ENCODE measurements around the gene COLGALT1.

COLGALT1 gene

GRCh38 chr19:17532557-17532956, 22.9 kb upstream of the COLGALT1 start:
- Histone ChIP-seq H3K4me1 (ENCODE audit: control insufficient read depth, insufficient read depth, low read length, unreplicated experiment) (no peaks in the 10 kb centered on the region), H3K36me3 (ENCODE audit: insufficient read depth, low read length) (no peaks in the 10 kb centered on the region), H2AFZ (ENCODE audit: low read length, unreplicated experiment) (no peak overlapping the region), H3K27me3 (ENCODE audit: insufficient read depth, low read length) (no peaks in the 10 kb centered on the region), H3K4me3 (ENCODE audit: low read depth, low read length) (no peak overlapping the region), H3K27ac (ENCODE audit: low read depth, low read length) (no peak overlapping the region), H3K79me2 (ENCODE audit: control insufficient read depth, insufficient read depth, low read length, unreplicated experiment) (no peaks in the 10 kb centered on the region)

- H3K27me3 ChIP-seq (ENCODE audit: insufficient read depth, low read length) = no peaks in the 10 kb centered on the region
- H3K4me1 ChIP-seq (ENCODE audit: control insufficient read depth, insufficient read depth, low read length, unreplicated experiment) = no peaks in the 10 kb centered on the region
- H3K36me3 ChIP-seq (ENCODE audit: insufficient read depth, low read length) = no peaks in the 10 kb centered on the region
- no peaks in the 10 kb centered on the region for H3K79me2 ChIP-seq (ENCODE audit: control insufficient read depth, insufficient read depth, low read length, unreplicated experiment)
- H3K27ac ChIP-seq (ENCODE audit: low read depth, low read length) = no peak overlapping the region
- no peak overlapping the region for H3K4me3 ChIP-seq (ENCODE audit: low read depth, low read length)
- no peak overlapping the region for H2AFZ ChIP-seq (ENCODE audit: low read length, unreplicated experiment)
Observed at GRCh38 chr19:17534767-17535166, 20.7 kb upstream of the COLGALT1 start.

GRCh38 chr19:17536955-17537354, 18.5 kb upstream of the COLGALT1 start:
- Histone ChIP-seq H3K36me3 (ENCODE audit: insufficient read depth, low read length) (no peaks in the 10 kb centered on the region), H3K4me1 (ENCODE audit: control insufficient read depth, insufficient read depth, low read length, unreplicated experiment) (no peaks in the 10 kb centered on the region), H3K27me3 (ENCODE audit: insufficient read depth, low read length) (no peaks in the 10 kb centered on the region), H3K27ac (ENCODE audit: low read depth, low read length) (no peak overlapping the region), H3K4me3 (ENCODE audit: low read depth, low read length) (no peak overlapping the region), H2AFZ (ENCODE audit: low read length, unreplicated experiment) (no peak overlapping the region), H3K79me2 (ENCODE audit: control insufficient read depth, insufficient read depth, low read length, unreplicated experiment) (no peaks in the 10 kb centered on the region)

- H3K4me1 ChIP-seq (ENCODE audit: control insufficient read depth, insufficient read depth, low read length, unreplicated experiment) = no peaks in the 10 kb centered on the region
- no peak overlapping the region for H2AFZ ChIP-seq (ENCODE audit: low read length, unreplicated experiment)
Observed at GRCh38 chr19:17538684-17539237, 16.7 kb upstream of the COLGALT1 start.

GRCh38 chr19:17539238-17540117, 16.0 kb upstream of the COLGALT1 start:
- no peaks in the 10 kb centered on the region for H3K4me1 ChIP-seq (ENCODE audit: control insufficient read depth, insufficient read depth, low read length, unreplicated experiment)
- peak overlapping the region; percentile 78 for H3K4me3 ChIP-seq (ENCODE audit: low read depth, low read length)
- peak overlapping the region; percentile 89 for H2AFZ ChIP-seq (ENCODE audit: low read length, unreplicated experiment)
- H3K36me3 ChIP-seq (ENCODE audit: insufficient read depth, low read length) = no peaks in the 10 kb centered on the region
- H3K27me3 ChIP-seq (ENCODE audit: insufficient read depth, low read length) = no peaks in the 10 kb centered on the region
- H3K27ac ChIP-seq (ENCODE audit: low read depth, low read length) = no peak overlapping the region
- no peaks in the 10 kb centered on the region for H3K79me2 ChIP-seq (ENCODE audit: control insufficient read depth, insufficient read depth, low read length, unreplicated experiment)

More at GRCh38 chr19:17538684-17539237, 16.7 kb upstream of the COLGALT1 start:
- Histone ChIP-seq H3K4me3 (ENCODE audit: low read depth, low read length) (peak overlapping the region; percentile 78), H3K79me2 (ENCODE audit: control insufficient read depth, insufficient read depth, low read length, unreplicated experiment) (no peaks in the 10 kb centered on the region), H3K36me3 (ENCODE audit: insufficient read depth, low read length) (no peaks in the 10 kb centered on the region), H3K27me3 (ENCODE audit: insufficient read depth, low read length) (no peaks in the 10 kb centered on the region), H3K27ac (ENCODE audit: low read depth, low read length) (no peak overlapping the region)

GRCh38 chr19:17540174-17540573, 15.3 kb upstream of the COLGALT1 start:
- Histone ChIP-seq H3K36me3 (ENCODE audit: insufficient read depth, low read length) (no peaks in the 10 kb centered on the region), H3K27ac (ENCODE audit: low read depth, low read length) (no peak overlapping the region)

GRCh38 chr19:17541184-17541759, 14.2 kb upstream of the COLGALT1 start:
- no peaks in the 10 kb centered on the region for H3K27me3 ChIP-seq (ENCODE audit: insufficient read depth, low read length)
- H2AFZ ChIP-seq (ENCODE audit: low read length, unreplicated experiment) = no peak overlapping the region
- no peaks in the 10 kb centered on the region for H3K79me2 ChIP-seq (ENCODE audit: control insufficient read depth, insufficient read depth, low read length, unreplicated experiment)
- no peaks in the 10 kb centered on the region for H3K4me1 ChIP-seq (ENCODE audit: control insufficient read depth, insufficient read depth, low read length, unreplicated experiment)
- no peaks in the 10 kb centered on the region for H3K36me3 ChIP-seq (ENCODE audit: insufficient read depth, low read length)
- no peak overlapping the region for H3K4me3 ChIP-seq (ENCODE audit: low read depth, low read length)
- H3K27ac ChIP-seq (ENCODE audit: low read depth, low read length) = no peak overlapping the region

More at GRCh38 chr19:17540174-17540573, 15.3 kb upstream of the COLGALT1 start:
- no peaks in the 10 kb centered on the region for H3K4me1 ChIP-seq (ENCODE audit: control insufficient read depth, insufficient read depth, low read length, unreplicated experiment)
- no peaks in the 10 kb centered on the region for H3K79me2 ChIP-seq (ENCODE audit: control insufficient read depth, insufficient read depth, low read length, unreplicated experiment)
- no peak overlapping the region for H3K4me3 ChIP-seq (ENCODE audit: low read depth, low read length)
- H2AFZ ChIP-seq (ENCODE audit: low read length, unreplicated experiment) = no peak overlapping the region
- H3K27me3 ChIP-seq (ENCODE audit: insufficient read depth, low read length) = no peaks in the 10 kb centered on the region

GRCh38 chr19:17542042-17542441, 13.4 kb upstream of the COLGALT1 start:
- Histone ChIP-seq H3K4me1 (ENCODE audit: control insufficient read depth, insufficient read depth, low read length, unreplicated experiment) (no peaks in the 10 kb centered on the region), H3K79me2 (ENCODE audit: control insufficient read depth, insufficient read depth, low read length, unreplicated experiment) (no peaks in the 10 kb centered on the region), H3K4me3 (ENCODE audit: low read depth, low read length) (no peak overlapping the region), H3K27ac (ENCODE audit: low read depth, low read length) (no peak overlapping the region), H2AFZ (ENCODE audit: low read length, unreplicated experiment) (no peak overlapping the region), H3K27me3 (ENCODE audit: insufficient read depth, low read length) (no peaks in the 10 kb centered on the region), H3K36me3 (ENCODE audit: insufficient read depth, low read length) (no peaks in the 10 kb centered on the region)

GRCh38 chr19:17542793-17543582, 12.5 kb upstream of the COLGALT1 start:
- no peak overlapping the region for H3K27ac ChIP-seq (ENCODE audit: low read depth, low read length)
- no peak overlapping the region for H2AFZ ChIP-seq (ENCODE audit: low read length, unreplicated experiment)
- no peak overlapping the region for H3K4me3 ChIP-seq (ENCODE audit: low read depth, low read length)
- no peaks in the 10 kb centered on the region for H3K36me3 ChIP-seq (ENCODE audit: insufficient read depth, low read length)
- no peaks in the 10 kb centered on the region for H3K27me3 ChIP-seq (ENCODE audit: insufficient read depth, low read length)
- no peaks in the 10 kb centered on the region for H3K4me1 ChIP-seq (ENCODE audit: control insufficient read depth, insufficient read depth, low read length, unreplicated experiment)
- H3K79me2 ChIP-seq (ENCODE audit: control insufficient read depth, insufficient read depth, low read length, unreplicated experiment) = no peaks in the 10 kb centered on the region

GRCh38 chr19:17543986-17544385, 11.5 kb upstream of the COLGALT1 start:
- Histone ChIP-seq H3K4me1 (ENCODE audit: control insufficient read depth, insufficient read depth, low read length, unreplicated experiment) (no peaks in the 10 kb centered on the region), H3K36me3 (ENCODE audit: insufficient read depth, low read length) (no peaks in the 10 kb centered on the region), H3K27ac (ENCODE audit: low read depth, low read length) (no peak overlapping the region), H2AFZ (ENCODE audit: low read length, unreplicated experiment) (no peak overlapping the region), H3K4me3 (ENCODE audit: low read depth, low read length) (no peak overlapping the region), H3K79me2 (ENCODE audit: control insufficient read depth, insufficient read depth, low read length, unreplicated experiment) (no peaks in the 10 kb centered on the region), H3K27me3 (ENCODE audit: insufficient read depth, low read length) (no peaks in the 10 kb centered on the region)
